ENCODE data around the gene TSPAN31. TPM values are rescaled to one million over a fixed set of nuclear protein-coding genes. Genes with fewer than 3 reads are reported as not detected.
A peak's percentile ranks its signal among the peaks of the same experiment; 100 is the strongest.

TSPAN31 gene
- total RNA-seq, 4 donors from 2014 or later, result 29.8 to 54.7 (median 36.8) TPM

DNA sequence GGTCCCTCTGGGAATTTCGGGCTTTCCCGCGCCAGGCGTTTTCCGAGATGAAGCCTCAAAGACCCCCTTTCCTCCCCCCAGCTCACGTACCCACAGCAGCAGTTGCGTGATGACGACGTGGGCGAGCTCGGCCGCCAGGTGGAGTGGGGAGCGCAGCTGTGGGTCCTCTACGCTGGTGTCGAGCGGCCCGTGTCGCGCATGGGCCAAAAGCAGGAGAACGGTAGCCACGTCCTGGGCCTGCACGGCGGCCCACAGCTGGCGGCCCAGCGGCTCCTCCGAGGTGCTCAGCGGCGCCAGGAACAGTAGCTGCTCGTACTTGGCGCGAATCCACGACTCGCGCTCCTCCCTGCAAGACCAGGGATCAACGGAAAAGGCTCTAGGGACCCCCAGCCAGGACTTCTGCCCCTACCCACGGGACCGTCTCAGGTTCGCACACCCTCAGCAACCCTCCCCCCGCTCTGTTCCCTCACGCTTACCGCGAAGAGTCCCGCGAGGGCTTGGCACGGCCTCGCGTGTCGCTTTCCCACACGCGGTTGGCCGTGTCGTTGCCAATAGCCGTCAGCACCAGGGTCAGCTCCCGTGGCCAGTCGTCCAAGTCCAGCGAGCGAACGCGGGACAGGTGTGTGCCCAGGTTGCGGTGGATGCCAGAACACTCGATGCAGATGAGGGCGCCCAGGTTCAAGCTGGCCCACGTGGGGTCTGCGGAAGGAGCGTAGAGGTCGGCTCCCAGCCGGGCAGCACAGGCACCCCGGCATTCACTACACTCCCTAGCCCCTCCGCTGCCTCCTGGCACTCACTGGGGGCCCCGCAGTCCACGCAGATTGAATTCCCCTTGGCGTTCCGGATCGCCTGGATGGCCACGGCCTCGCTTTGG lies 17.7 kb upstream of the TSPAN31 start:
- H3K27ac ChIP-seq, result peak overlapping the region; percentile 66
- peak overlapping the region; percentile 82 for H3K4me3 ChIP-seq
- 33% methylated on average over 46 of the region's 76 CpGs for WGBS
- TF ChIP-seq EP300 (IDR thresholded peaks at IDR 0.05), result no peak
- TF ChIP-seq, protein P1, sequence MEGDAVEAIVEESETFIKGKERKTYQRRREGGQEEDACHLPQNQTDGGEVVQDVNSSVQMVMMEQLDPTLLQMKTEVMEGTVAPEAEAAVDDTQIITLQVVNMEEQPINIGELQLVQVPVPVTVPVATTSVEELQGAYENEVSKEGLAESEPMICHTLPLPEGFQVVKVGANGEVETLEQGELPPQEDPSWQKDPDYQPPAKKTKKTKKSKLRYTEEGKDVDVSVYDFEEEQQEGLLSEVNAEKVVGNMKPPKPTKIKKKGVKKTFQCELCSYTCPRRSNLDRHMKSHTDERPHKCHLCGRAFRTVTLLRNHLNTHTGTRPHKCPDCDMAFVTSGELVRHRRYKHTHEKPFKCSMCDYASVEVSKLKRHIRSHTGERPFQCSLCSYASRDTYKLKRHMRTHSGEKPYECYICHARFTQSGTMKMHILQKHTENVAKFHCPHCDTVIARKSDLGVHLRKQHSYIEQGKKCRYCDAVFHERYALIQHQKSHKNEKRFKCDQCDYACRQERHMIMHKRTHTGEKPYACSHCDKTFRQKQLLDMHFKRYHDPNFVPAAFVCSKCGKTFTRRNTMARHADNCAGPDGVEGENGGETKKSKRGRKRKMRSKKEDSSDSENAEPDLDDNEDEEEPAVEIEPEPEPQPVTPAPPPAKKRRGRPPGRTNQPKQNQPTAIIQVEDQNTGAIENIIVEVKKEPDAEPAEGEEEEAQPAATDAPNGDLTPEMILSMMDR (IDR thresholded peaks at IDR 0.05), result peak in 1 of 2 donors; percentile 31
- peak in 1 of 3 donors; percentile 5 for TF ChIP-seq POLR2AphosphoS5 (IDR thresholded peaks at IDR 0.05)
- no peaks in the 10 kb centered on the region for H3K9me3 ChIP-seq
- peaks cover under 1% of the 10 kb centered on the region for H3K36me3 ChIP-seq
- H3K4me1 ChIP-seq, result peaks cover 27% of the 10 kb centered on the region
- no peaks in the 10 kb centered on the region for H3K27me3 ChIP-seq
- DNase-seq (ENCODE audit: low spot score in 2 of 2), result no peak

DNA sequence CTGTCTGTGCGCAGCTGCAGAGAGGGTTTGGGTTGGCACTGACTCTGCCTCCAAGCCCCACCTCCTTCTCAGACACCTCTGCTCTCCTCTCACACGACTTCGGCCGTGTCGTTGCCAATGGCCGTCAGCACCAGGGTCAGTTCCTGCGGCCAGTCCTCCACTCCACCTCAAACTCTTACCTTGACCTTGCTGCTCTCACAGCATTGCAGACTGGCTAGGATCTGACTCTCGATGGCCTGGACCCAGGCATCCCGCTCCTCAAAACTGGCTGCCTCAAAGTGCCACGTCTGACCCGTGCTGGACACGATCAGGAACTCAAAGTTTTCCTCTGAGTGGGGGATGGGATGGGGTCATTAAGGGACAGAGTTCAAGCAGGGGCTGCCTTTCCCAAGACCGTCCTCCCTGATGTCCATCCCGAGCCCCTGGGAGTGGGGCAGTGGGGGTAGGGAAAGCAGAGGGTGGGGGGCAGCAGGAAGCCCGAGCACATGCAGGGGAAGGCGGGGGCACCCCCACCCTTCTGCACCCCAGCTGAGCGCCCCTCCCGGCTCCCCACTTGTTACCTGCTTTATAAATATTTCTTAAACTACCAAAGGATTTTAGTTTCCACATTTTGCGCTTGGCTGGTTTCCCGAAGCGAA lies 17.0 kb upstream of the TSPAN31 start:
- H3K27ac ChIP-seq, result no peak overlapping the region
- no peaks in the 10 kb centered on the region for H3K36me3 ChIP-seq
- H3K27me3 ChIP-seq, result no peaks in the 10 kb centered on the region
- H3K9me3 ChIP-seq, result no peaks in the 10 kb centered on the region
- TF ChIP-seq EP300 (IDR thresholded peaks at IDR 0.05), result no peak
- TF ChIP-seq POLR2A (IDR thresholded peaks at IDR 0.05), result no peak
- TF ChIP-seq, protein P1 (IDR thresholded peaks at IDR 0.05), result no peak
- TF ChIP-seq POLR2AphosphoS5 (IDR thresholded peaks at IDR 0.05), result no peak
- no peak overlapping the region for H3K4me3 ChIP-seq
- 71% methylated on average over 20 of the region's 21 CpGs for WGBS
- H3K4me1 ChIP-seq, result peaks cover 27% of the 10 kb centered on the region
- no peak for DNase-seq (ENCODE audit: low spot score in 2 of 2)

DNA sequence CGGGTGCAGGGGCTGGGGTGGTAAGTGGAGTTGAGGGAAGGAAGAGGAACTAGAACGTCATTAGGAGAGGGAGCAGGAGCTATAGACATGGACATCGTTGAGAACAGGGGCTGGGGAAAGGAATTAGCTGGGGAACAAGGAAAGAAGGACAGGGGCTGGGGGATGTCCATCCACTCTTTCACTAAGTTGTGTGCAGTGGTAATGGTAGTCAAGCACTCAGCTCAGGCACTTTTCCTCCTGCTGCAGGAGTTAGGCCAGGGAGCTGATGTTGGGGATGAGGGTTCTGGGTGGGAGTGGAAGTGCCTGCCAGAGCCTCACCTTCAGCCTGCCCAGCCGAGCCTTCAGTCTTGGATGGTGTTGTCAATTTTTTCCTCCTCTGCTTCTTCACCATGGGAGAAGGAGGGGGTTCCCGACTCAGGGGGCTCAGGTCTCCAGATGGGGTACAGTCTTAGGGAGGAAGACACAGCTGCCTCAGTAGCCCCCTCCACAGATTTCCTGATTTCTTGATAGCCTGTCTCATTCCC lies 15.5 kb upstream of the TSPAN31 start:
- no peak overlapping the region for H3K27ac ChIP-seq
- 35% methylated on average over 5 of the region's 5 CpGs for WGBS
- peaks cover 8% of the 10 kb centered on the region for H3K27me3 ChIP-seq
- H3K4me1 ChIP-seq, result peaks cover 27% of the 10 kb centered on the region
- TF ChIP-seq, protein P1 (IDR thresholded peaks at IDR 0.05), result no peak
- no peak for TF ChIP-seq EP300 (IDR thresholded peaks at IDR 0.05)
- no peak for TF ChIP-seq POLR2A (IDR thresholded peaks at IDR 0.05)
- TF ChIP-seq POLR2AphosphoS5 (IDR thresholded peaks at IDR 0.05), result no peak
- no peak overlapping the region for H3K4me3 ChIP-seq
- no peak for DNase-seq (ENCODE audit: low spot score in 2 of 2)
- no peaks in the 10 kb centered on the region for H3K36me3 ChIP-seq
- no peaks in the 10 kb centered on the region for H3K9me3 ChIP-seq

DNA sequence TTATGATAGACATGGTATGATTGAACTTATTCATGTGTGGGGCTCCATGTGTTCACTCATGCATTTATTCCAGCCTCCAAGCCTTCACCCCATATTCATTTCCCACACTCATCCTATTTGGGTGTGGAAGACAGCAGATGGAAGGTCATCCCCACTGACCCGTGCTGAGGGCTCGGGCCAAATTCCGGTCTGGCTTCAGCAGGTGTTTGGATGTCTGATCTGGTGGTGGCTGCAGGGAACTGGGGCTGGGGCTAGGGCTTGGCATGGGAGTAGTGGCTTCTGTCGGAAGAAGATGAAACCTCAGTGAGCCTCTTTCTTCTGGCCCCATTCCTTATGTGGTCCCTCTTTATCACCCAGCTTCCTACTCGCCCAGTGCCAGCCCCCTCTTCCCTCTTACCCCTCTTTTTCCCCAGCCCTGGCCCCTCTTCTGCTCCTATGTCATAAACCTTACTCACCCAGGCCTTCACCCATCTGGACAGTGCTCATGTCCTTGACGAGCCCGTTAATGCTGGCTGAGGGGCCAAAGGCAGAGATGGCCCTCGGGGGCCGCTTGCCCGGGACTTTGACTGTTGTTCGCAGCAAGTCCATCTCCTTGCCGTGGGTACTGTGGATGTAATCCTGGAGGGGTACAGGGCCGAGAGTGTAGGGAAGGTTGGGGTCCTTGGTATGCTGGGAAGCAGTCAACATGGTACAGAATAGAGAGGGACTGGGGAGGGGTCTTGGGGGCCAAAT lies 14.3 kb upstream of the TSPAN31 start:
- H3K36me3 ChIP-seq, result no peaks in the 10 kb centered on the region
- peaks cover 24% of the 10 kb centered on the region for H3K4me1 ChIP-seq
- H3K27ac ChIP-seq, result no peak overlapping the region
- TF ChIP-seq POLR2A (IDR thresholded peaks at IDR 0.05), result no peak
- no peak for TF ChIP-seq EP300 (IDR thresholded peaks at IDR 0.05)
- TF ChIP-seq, protein P1 (IDR thresholded peaks at IDR 0.05), result no peak
- TF ChIP-seq POLR2AphosphoS5 (IDR thresholded peaks at IDR 0.05), result no peak
- no peak for DNase-seq (ENCODE audit: low spot score in 2 of 2)
- no peak overlapping the region for H3K4me3 ChIP-seq
- H3K27me3 ChIP-seq, result peaks cover 19% of the 10 kb centered on the region
- H3K9me3 ChIP-seq, result no peaks in the 10 kb centered on the region
- WGBS, result 89% methylated on average over 13 of the region's 13 CpGs

All from suprapubic skin (tissue), 4 donors.